HG02973 (cell line): ENCODE data around the gene RUNX2.
A peak's percentile ranks its signal among the peaks of the same experiment; 100 is the strongest.

Source experiments
- ATAC-seq: cut with Tn5 transposase; IDR thresholded peaks from one replicate; pipeline ENCODE4 v1.9.1; 2021; ENCODE audit warnings: moderate library complexity; ENCODE audit not compliant: unreplicated experiment

The RUNX2 gene

GRCh38 chr6:45350186-45350710 is 22.1 kb downstream of the RUNX2 start:
- no peak for ATAC-seq

- no peak for ATAC-seq
Measured at GRCh38 chr6:45351076-45351475, 22.9 kb downstream of the RUNX2 start.

- ATAC-seq: no peak
Measured at GRCh38 chr6:45351667-45352066, 23.5 kb downstream of the RUNX2 start.

- no peak for ATAC-seq
Measured at GRCh38 chr6:45353654-45354053, 25.5 kb downstream of the RUNX2 start.

- ATAC-seq: no peak
Measured at GRCh38 chr6:45364466-45364865, 36.3 kb downstream of the RUNX2 start.

GRCh38 chr6:45365036-45365435 is 36.9 kb downstream of the RUNX2 start:
- ATAC-seq: no peak

- ATAC-seq: no peak
Measured at GRCh38 chr6:45366534-45366933, 38.4 kb downstream of the RUNX2 start.

GRCh38 chr6:45367999-45368398 is 39.9 kb downstream of the RUNX2 start:
- no peak for ATAC-seq

GRCh38 chr6:45369870-45370269 is 41.7 kb downstream of the RUNX2 start:
- ATAC-seq: no peak

- no peak for ATAC-seq
Measured at GRCh38 chr6:45371924-45372573, 43.9 kb downstream of the RUNX2 start.

GRCh38 chr6:45375449-45375848 is 47.3 kb downstream of the RUNX2 start:
- ATAC-seq: no peak

- no peak for ATAC-seq
Measured at GRCh38 chr6:45376310-45377042, 48.3 kb downstream of the RUNX2 start.

- ATAC-seq: peak; percentile 16
Measured at GRCh38 chr6:45377043-45377553, 49.0 kb downstream of the RUNX2 start.

GRCh38 chr6:45377554-45378333 is 49.6 kb downstream of the RUNX2 start, which contains the start of gene SUPT3H:
SUPT3H (minus strand) TSS chr6:45377934.
- peak; percentile 88 for ATAC-seq

- peak; percentile 27 for ATAC-seq
Measured at GRCh38 chr6:45378334-45378926, 50.3 kb downstream of the RUNX2 start.

- no peak for ATAC-seq
Measured at GRCh38 chr6:45382391-45382790, 54.3 kb downstream of the RUNX2 start.

GRCh38 chr6:45386501-45386900 is 58.4 kb downstream of the RUNX2 start:
- no peak for ATAC-seq

GRCh38 chr6:45387236-45387635 is 59.1 kb downstream of the RUNX2 start:
- ATAC-seq: no peak

- no peak for ATAC-seq
Measured at GRCh38 chr6:45388328-45388727, 60.2 kb downstream of the RUNX2 start.

GRCh38 chr6:45394586-45395095 is 66.5 kb downstream of the RUNX2 start:
- no peak for ATAC-seq
